Activated CD4-positive, alpha-beta T cell treated with anti-CD3 and anti-CD28 coated beads for 24 hours (primary cell): ENCODE measurements around the gene FAM219A.

Experiments used
- DNase-seq, 2 donors: peaks; one replicate each; pipeline ENCODE4 v3.0.0-alpha.2; 2020; ENCODE audit warnings: low read depth in 2 of 2

Gene FAM219A

DNA sequence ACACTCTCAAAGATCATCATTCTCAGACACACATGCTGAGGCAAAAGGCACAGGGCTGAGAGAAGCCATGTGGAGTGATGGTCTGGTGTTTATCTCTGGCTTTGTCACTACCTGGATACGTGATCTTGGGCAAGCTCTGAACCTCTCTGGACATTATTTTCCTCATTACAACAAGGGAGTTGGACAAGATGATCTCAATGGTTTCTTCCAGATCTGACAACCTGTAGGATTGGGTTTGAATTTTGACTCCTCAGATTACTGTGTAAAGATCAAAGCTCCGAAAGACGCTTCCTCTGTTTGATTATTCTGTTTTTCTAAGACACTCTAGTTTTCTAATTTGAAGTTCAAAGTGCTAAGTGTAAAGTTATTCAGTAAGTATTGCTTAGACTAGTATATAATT, 109.0 kb downstream of the FAM219A start:
- DNase-seq, result no peak
